GM19351 (cell line): ENCODE data around the gene ZNF160.
"Not testable (repeated sequence)": the region's sequence is repeated elsewhere in the genome, so short reads cannot be mapped to it uniquely, and the experiment has no call there.

Experiments used
- ATAC-seq: cut with Tn5 transposase; IDR thresholded peaks from one replicate; pipeline ENCODE4 v1.9.1; 2021; ENCODE audit warnings: mild to moderate bottlenecking, moderate library complexity; ENCODE audit not compliant: unreplicated experiment

Gene ZNF160

DNA sequence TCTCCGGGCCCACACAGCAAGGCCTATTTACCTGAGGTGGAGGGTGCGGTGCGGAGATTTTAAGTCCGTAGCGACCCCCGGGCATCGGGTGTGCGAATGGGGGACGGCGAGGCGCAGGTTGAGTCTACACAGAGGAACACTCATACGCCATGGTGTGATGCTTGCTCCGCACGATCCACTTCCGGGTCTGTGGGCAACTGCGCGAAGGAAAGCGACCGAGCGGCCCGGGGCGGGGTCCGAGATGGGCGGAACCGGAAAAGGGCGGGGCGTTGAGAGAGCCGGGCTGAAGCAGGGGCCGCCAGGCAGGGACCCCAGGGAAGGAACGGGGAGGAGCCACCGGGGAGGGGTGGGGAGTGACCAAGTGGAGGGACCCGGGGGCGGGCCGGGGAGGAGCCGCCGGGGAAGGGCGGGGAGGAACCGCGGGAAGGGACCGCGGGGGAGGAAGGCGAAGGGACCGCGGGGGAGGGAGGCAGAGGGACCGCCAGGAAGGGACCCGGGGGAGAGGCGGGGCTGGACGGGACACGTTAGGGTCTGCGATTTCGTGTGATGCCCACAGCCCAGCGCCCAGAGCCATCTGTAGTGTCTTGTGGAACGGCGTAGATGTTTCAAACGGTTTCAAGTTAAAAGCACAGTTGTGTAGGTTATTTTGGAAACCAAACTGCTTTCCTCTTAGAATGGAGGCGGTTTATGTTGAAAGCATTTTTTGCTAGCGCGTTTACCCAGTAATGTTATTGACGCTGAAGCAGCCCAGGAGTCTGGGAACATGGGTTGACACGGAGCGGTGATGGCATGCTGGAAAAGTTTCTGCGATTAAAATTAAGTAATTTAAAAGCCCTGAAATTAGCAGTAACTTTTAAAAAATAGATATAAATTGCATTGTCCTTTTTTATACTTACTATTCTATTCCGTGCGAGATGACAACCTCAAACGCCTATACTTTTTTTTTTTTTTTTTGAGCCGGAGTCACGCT lies at the start of gene ZNF160:
TSS of gene ZNF160 (minus strand) at position 189 of the 970 bp plus-strand sequence. CDS start 17,146 bp downstream, outside the sequence.
- peak; percentile 96 for ATAC-seq

DNA sequence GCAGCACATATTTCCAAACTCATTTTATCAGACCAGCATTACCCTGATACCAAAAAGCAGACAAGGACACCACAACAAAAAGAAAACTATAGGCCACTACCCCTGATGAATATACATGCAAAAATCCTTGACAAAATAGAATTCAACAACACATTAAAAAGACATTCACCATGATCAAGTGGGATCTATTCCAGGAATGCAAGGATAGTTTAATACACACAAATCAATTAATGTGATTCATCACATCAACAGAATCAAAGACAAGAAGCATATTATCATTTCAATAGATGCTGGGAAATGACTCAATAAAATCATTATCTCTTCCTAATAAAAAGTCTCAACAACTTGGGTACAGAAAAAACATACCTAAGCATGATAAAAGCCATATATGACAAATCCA lies 44.4 kb upstream of the ZNF160 start:
- ATAC-seq = no peak

DNA sequence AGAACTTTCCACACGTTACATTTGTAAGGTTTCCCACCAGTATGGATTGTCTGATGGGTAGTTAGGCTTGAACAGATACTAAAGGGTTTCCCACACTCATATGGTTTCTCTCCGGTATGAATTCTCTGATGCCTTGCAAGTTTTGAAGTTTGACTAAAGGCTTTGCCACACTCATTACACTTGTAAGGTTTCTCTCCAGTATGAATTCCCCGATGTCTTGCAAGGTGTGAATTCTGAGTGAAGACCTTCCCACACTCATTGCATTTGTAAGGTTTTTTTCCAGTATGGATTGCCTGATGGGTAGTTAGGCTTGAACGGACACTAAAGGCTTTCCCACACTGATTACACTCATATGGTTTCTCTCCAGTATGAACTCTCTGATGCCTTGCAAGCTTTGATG lies 37.1 kb upstream of the ZNF160 start:
- no peak for ATAC-seq

DNA sequence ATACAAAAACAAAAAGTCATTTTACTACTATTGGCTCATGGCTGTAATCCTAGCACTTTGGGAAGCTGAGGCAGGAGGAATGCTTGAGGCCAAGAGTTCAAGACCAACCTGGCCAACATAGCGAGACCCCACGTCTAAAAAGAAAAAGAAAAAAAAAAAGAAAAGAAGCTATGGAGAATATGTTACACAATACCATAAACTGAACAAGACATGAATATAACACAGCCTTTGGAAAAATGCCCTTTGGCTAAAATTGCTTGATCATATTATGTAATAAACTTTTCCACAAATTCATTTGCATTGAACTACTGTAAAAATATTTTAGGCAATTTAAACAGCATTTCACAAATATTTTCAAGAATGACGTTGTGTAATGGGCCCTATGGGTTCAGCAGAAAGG lies 33.2 kb upstream of the ZNF160 start:
- ATAC-seq = no peak

DNA sequence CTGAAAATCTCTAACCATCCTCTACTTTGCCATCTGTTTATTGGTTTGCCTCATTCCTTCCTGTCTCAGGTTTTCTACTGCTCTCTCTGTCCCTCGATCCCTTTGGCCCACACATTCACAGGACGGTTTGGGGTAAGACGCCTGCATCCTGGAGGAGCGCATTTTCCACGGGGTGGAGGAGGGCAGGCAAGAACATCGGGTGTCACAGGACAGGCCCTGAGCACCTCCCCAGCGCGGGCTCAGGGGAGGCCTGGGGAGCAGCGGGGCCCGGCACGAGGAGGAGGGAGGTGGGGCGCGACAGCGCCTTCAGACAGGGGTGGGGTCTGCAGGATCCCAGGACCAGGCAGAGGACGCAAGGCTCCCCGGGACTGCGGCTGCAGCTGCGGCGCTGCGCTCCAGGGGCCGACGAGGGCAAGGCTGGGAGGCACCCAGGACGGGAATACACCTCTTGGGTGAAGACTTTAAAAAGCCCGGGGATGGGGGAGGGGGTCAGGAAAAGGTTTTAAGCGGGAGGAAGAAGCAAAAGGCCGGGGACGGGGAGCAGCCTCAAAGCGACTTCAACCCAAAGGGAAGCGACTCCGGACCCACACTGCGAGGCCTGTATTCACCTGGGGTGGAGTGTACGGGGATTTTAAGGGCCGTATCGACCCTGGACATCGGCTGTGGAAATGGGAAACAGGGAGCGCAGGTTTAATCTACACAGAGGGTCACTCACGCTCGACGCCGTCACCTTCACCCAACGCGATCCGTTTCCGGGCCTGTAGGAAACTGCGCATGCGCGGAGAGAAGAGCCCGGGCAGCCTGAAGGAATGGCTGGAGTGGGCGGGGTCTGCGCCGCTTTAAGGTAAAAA lies 29.1 kb upstream of the ZNF160 start, which contains the start of gene ZNF415:
TSS of gene ZNF415 (minus strand) at position 770 of the 851 bp plus-strand sequence. CDS start 10,234 bp downstream, outside the sequence.
- no peak for ATAC-seq

DNA sequence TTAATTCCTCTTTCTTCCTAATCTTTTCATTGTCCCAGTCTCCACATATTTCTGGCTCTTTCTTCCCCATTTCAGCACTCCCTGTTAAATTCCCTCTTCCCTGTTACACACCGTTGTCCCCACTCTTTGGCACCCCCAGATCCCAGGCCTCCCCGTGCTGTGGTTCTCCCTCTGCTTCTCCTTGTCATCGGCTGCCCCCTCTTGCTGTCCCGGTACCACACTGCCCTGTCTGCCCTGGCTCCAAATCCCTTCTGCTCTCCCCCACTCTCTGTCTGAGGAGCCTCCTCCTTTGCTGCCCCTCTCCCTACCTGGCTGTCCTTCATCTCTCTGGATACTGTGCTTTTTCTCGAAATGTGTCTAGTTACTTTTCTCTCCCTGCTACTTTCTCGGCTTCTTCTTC lies 28.5 kb upstream of the ZNF160 start:
- no peak for ATAC-seq

DNA sequence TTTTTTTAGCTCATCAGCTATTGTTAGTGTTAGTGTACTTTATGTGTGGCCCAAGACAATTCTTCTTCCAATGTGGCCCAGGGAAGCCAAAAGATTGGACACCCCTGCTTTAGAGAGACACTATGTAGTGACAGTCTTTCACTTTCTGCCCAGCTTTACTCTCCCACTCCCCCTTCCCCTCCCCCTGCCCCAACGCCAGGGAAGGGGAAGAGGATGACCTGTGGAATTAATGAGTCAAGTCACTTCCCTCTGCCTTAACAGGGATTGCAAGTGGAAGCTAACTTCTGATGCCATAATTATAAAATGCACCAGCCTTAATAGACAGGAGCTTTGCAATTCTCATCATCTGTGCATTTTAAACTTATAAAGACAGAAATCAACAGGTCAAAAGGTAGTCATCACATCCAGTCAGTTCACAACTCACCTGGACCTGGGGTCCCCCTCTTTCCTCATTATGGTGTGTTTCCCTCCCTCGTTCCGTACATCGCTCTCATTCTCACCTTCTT lies 27.9 kb upstream of the ZNF160 start:
- ATAC-seq = no peak

DNA sequence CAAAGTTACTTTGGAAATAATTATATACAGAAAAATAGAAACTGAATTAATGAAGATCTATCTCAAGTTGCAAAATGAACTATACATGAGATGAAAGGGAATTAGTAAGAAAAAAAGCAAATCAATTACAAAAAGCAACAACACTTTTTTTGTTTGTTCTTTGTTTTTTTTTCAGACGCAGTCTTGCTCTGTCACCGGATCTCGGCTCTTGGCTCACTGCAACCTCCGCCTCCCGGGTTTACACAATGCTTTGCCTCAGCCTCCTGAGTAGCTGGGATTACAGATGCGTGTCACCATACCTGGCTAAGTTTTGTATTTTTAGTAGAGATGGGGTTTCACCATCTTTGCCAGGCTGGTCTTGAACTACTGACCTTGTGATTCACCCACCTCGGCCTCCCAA lies 27.3 kb upstream of the ZNF160 start:
- no peak for ATAC-seq

DNA sequence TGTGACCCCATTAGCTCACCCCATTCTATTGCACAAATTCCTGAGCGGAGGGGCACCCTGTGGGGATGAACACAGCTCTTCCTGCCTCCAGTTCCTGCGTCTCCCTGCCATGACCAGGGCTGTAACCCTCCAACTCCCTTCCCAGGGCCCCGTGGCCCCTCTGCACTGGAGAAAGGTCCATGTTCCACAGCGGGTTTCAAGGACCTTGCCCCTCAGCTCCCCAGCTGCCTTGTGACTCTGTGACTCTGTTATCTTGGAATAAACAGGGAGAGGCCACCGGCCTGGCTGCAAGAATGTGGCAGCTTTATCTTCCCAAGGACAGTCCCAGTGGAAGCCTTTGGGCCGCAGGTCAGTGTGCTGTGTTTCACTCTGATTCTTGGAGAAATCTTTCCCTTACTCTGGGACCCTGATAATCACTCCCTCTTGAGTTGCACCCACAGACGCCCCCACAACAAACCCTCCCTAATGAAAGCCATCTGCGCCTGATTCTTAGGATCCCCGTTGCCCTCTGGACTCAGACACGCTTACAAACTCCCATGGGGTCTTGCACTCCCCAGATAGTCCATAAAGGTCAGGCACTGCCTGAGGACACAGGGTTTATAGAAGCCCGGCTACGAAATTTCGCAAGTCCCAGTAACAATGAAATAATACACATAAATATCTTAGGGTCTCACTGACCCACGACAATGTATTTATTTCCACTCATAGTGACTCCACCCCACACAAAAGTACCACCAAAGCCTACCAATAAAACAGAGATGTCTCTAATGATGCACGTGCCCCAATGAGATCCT lies 23.7 kb upstream of the ZNF160 start:
- ATAC-seq = not testable (repeated sequence)

DNA sequence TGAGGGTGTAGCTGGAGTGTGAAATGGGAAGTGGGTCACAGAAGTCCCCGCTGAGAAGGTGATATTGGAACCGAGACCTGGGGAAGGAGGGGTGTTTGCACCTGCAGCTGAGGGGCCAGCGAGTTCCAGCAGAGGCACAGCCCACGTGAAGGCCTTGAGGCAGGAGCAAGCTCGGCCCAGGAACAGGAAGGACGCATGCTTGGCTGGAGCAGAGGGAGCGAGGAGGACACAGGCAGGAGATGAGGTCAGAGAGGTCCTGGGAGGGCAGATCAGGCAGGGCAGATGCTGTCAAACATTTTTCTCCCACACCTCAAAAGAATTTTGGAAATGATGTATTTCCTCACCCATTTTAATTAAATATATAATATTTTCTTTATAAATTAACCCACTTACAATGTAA lies 20.2 kb upstream of the ZNF160 start:
- no peak for ATAC-seq

DNA sequence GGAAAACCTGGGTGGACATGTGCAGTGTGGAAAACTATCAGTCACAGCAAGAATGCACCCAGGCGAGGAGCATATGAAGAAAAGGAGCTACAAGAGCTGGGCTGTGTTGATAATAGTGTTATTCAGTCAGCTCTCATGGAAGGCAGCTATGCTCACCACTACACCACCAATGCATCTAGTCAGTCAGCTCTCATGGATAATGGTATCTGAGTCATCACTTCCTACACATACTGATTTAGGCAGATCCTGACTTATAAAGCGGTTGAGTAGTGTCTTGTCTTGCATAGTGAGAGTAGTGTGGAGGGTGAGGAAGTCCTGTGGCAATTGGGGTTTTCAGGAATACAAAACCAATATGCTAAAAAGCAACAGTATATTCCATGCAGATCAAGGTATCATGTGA lies 9.1 kb upstream of the ZNF160 start:
- no peak for ATAC-seq

DNA sequence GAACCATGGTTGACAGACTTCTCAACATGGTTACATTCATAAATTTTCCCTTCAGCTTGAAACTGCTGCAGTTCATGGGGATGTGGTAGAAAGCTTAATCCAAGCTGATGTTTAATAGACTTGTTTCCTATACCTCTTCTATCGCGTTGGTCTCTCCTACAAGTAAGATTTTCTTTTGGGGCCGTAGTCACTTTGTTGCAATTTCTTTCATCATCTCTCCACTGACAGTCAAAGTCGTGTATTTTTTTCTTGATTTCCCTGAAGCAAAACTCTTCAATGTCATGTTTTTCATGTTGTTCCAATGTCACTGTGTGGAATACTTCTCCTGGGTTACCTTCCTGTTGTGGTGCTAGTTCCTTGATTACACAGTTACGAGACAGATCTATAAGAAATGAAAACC lies 6.3 kb upstream of the ZNF160 start:
- ATAC-seq = no peak

DNA sequence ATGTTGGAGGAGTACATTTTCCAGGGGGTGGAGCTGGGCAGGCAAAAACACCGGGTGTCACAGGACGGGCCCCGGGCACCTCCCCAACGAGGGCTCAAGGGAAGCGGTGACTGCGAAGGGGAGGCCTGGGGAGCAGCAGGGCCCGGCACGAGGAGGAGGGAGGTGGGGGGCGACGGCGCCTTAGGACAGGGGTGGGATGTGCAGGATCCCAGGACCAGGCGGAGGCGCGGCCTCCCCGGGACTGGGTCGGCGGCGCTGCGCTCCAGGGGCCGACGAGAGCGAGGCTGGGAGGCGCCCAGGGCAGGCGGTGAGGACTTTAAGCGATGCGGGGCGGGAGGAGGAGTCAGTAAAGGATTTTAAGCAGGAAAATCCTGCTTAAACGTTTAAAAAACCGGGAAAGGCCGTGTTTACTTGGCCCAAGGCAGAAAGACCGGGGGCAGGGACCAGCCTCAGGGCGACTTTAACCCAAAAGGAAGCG lies 427 bp downstream of the ZNF160 start:
- ATAC-seq = no peak

DNA sequence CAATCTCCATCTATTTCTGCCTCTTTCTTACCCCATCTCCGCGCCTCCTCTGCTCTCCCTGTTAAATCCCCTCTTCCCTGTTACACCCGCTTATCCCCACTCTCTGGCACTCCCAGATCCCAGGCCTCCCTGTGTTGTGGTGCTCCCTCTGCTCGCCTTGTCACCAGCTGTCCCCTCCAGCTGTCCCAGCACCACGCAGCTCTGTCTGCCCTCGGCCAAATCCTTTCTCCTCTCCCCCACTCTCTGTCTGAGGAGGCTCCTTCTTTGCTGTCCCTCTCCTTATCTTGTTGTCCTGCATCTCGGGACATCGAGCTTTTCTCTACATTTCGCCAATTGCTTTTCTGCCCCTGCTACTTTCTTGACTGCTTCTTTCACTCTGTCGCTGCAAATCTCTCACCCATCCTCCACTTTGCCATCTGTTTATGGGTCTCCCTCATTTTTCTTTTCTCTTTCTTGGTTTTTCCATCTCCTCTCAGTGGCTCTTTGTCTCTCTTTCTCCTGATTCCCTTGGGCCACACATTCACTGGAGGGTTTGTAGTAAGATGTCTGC lies 941 bp downstream of the ZNF160 start:
- ATAC-seq = no peak

DNA sequence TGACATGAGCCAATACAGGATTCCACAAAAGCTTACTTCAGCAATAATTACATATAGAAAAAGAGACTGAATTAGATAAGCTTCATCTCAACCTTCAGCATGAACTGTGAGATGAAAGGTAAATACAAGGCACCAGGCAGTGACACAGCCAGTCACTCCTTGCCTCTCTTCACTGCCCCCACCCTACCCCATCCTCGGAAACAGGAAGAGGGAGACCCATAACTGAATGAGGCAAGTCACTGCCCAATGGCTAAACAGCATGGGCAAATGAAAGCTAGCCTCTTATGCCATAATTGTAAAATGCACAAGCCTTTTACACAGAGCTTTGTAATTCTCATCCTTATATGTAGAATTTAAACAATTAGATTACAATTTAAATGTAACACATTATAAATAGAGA lies 1.7 kb downstream of the ZNF160 start:
- ATAC-seq = no peak

DNA sequence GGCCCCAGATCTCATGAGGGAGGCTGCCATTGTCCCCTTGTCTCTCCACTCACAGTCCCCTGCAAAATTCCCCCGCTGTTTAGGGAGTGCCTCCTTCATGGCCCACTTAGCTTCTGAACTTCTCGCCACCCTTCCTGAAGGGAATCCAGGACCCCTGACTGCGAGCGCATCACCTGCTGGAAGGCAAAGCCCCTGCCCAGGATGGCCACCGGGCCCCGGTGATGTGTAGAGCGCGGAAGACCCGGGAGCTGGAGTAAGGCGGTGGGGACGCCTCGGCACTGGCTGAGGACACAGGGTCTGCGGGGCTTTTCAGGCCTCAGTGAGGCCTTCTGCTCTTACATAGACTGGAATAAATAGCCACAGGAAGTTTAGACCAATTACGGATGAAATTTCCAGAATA lies 4.7 kb downstream of the ZNF160 start:
- not testable (repeated sequence) for ATAC-seq

DNA sequence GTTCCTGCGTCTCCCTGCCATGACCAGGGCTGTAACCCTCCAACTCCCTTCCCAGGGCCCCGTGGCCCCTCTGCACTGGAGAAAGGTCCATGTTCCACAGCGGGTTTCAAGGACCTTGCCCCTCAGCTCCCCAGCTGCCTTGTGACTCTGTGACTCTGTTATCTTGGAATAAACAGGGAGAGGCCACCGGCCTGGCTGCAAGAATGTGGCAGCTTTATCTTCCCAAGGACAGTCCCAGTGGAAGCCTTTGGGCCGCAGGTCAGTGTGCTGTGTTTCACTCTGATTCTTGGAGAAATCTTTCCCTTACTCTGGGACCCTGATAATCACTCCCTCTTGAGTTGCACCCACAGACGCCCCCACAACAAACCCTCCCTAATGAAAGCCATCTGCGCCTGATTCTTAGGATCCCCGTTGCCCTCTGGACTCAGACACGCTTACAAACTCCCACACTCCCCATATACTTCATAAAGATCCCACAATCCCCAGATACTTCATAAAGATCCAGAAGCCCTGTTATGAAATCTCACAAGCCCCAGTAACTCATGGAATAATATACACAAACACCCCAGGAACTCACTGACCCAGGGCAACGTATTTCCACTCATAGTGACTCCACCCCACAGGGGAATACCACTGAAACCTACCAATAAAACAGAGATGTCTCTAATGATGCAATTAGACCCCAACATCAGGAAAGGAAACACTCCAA lies 6.1 kb downstream of the ZNF160 start:
- ATAC-seq = not testable (repeated sequence)

DNA sequence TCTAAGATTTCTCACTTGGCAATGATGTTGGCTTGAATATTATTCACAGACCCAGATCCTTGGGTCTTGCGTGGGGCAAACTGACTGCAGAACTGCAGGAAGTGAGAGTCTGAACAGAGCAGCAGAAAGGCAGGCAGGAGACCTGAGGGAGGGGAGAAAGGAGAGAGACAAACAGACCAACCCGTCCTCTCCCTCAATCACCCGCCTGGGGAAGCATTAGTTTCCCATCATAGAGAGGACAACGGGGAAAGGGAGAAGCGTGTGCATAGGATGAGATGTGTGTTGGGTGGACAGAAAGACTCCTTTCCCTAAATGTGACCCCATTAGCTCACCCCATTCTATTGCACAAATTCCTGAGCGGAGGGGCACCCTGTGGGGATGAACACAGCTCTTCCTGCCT lies 6.6 kb downstream of the ZNF160 start:
- ATAC-seq = not testable (repeated sequence)

DNA sequence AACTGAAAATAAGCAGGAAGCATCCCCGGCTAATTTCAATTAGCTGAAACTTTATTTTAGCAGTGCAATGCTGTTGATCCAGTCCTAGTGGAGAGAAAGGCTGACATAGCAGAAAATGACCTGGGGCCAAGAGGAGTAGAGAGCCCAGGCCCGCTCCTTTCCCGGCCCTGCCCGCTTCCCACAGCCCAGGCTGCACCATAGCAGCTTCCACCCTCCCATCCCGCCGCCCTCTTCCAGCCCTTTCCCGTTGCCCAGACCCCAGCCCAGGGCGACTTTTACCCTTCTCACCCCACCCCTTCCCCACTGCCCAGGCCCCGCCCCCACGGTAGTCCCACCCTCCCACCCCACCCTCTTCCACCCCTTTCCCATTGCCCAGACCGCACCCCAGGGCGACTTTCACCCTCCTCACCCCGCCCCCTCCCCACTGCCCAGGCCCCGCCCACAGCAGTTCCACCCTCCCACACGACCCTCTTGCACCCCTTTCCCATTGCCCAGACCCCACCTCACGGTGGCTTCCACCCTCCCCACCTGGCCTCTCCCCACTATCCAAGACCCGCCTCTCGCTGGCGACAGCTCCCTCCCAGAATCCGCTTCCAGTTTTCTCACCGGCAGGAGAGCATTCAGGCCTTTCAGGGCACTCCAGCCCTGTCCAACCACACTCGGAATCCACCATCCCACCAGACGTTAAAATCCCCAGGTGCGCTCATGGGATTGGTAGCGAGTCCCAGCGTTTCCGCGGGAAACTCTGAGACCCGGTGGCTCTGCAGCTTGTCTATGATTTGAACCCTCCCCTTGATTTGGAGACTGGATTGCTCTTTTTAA lies 8.3 kb downstream of the ZNF160 start:
- no peak for ATAC-seq
